ENCODE results near the gene NCOA3.

Gene NCOA3

GRCh38 chr20:47629907-47630306, 128.2 kb downstream of the NCOA3 start:
- Histone ChIP-seq H3K4me3 (ENCODE audit: low read length, poor library complexity, severe bottlenecking) (no peak overlapping the region), H3K36me3 (ENCODE audit: insufficient read depth, low read length) (peaks cover 39% of the 10 kb centered on the region; the same call in 1 of the 2 replicates), H3K9me2 (replicated peaks; ENCODE audit: low read depth, low read length) (no peaks in the 10 kb centered on the region), H3K27me3 (ENCODE audit: insufficient read depth, low read length, poor library complexity, severe bottlenecking) (no peaks in the 10 kb centered on the region), H3K9ac (ENCODE audit: low read depth, low read length, poor library complexity, severe bottlenecking) (no peak overlapping the region), H3F3A (ENCODE audit: low read depth) (no peaks in the 10 kb centered on the region), H4K20me1 (ENCODE audit: insufficient read depth, low read length, poor library complexity, severe bottlenecking) (no peaks in the 10 kb centered on the region), H2AFZ (ENCODE audit: low read length) (no peak overlapping the region), H3K4me1 (ENCODE audit: insufficient read depth, low read length, poor library complexity, severe bottlenecking) (no peaks in the 10 kb centered on the region), H3K9me3 (ENCODE audit: insufficient read depth, low read depth, low read length) (no peaks in the 10 kb centered on the region), H3K4me2 (ENCODE audit: low read depth, low read length, poor library complexity, severe bottlenecking) (no peak overlapping the region), H3K79me2 (ENCODE audit: insufficient read depth, low read length) (no peaks in the 10 kb centered on the region)
- TF ChIP-seq EZH2phosphoT487 (IDR thresholded peaks at IDR 0.05; ENCODE audit: borderline replicate concordance) (no peak), CTCF (conservative IDR thresholded peaks at IDR 0.05; ENCODE audit: low read length) (no peak)

- H3K9me2 ChIP-seq (replicated peaks; ENCODE audit: low read depth, low read length) = no peaks in the 10 kb centered on the region
- no peaks in the 10 kb centered on the region for H3K79me2 ChIP-seq (ENCODE audit: insufficient read depth, low read length)
- peaks cover 47% of the 10 kb centered on the region; the same call in 1 of the 2 replicates for H3K36me3 ChIP-seq (ENCODE audit: insufficient read depth, low read length)
- H3K4me1 ChIP-seq (ENCODE audit: insufficient read depth, low read length, poor library complexity, severe bottlenecking) = no peaks in the 10 kb centered on the region
- no peak overlapping the region for H3K9ac ChIP-seq (ENCODE audit: low read depth, low read length, poor library complexity, severe bottlenecking)
- H3F3A ChIP-seq (ENCODE audit: low read depth) = no peaks in the 10 kb centered on the region
- no peaks in the 10 kb centered on the region for H4K20me1 ChIP-seq (ENCODE audit: insufficient read depth, low read length, poor library complexity, severe bottlenecking)
- no peak overlapping the region for H3K4me2 ChIP-seq (ENCODE audit: low read depth, low read length, poor library complexity, severe bottlenecking)
- no peaks in the 10 kb centered on the region for H3K27me3 ChIP-seq (ENCODE audit: insufficient read depth, low read length, poor library complexity, severe bottlenecking)
- TF ChIP-seq EZH2phosphoT487 (IDR thresholded peaks at IDR 0.05; ENCODE audit: borderline replicate concordance) = no peak
- no peak for TF ChIP-seq CTCF (conservative IDR thresholded peaks at IDR 0.05; ENCODE audit: low read length)
- H3K4me3 ChIP-seq (ENCODE audit: low read length, poor library complexity, severe bottlenecking) = no peak overlapping the region
- H2AFZ ChIP-seq (ENCODE audit: low read length) = no peak overlapping the region
- no peaks in the 10 kb centered on the region for H3K9me3 ChIP-seq (ENCODE audit: insufficient read depth, low read depth, low read length)
These were observed 129.4 kb downstream of the NCOA3 start for GRCh38 chr20:47631078-47631477.

- Histone ChIP-seq H4K20me1 (ENCODE audit: insufficient read depth, low read length, poor library complexity, severe bottlenecking) (no peaks in the 10 kb centered on the region), H3K9me2 (replicated peaks; ENCODE audit: low read depth, low read length) (no peaks in the 10 kb centered on the region), H3K4me1 (ENCODE audit: insufficient read depth, low read length, poor library complexity, severe bottlenecking) (no peaks in the 10 kb centered on the region), H3K9ac (ENCODE audit: low read depth, low read length, poor library complexity, severe bottlenecking) (no peak overlapping the region), H3K79me2 (ENCODE audit: insufficient read depth, low read length) (no peaks in the 10 kb centered on the region), H3K4me2 (ENCODE audit: low read depth, low read length, poor library complexity, severe bottlenecking) (no peak overlapping the region), H3K4me3 (ENCODE audit: low read length, poor library complexity, severe bottlenecking) (no peak overlapping the region), H3F3A (ENCODE audit: low read depth) (no peaks in the 10 kb centered on the region), H3K36me3 (ENCODE audit: insufficient read depth, low read length) (peaks cover 60% of the 10 kb centered on the region; the same call in 1 of the 2 replicates), H2AFZ (ENCODE audit: low read length) (no peak overlapping the region), H3K9me3 (ENCODE audit: insufficient read depth, low read depth, low read length) (no peaks in the 10 kb centered on the region), H3K27me3 (ENCODE audit: insufficient read depth, low read length, poor library complexity, severe bottlenecking) (no peaks in the 10 kb centered on the region)
- TF ChIP-seq CTCF (conservative IDR thresholded peaks at IDR 0.05; ENCODE audit: low read length) (no peak), EZH2phosphoT487 (IDR thresholded peaks at IDR 0.05; ENCODE audit: borderline replicate concordance) (no peak)
These were observed 133.6 kb downstream of the NCOA3 start for GRCh38 chr20:47635256-47635655.
